Activated CD8-positive, alpha-beta T cell treated with anti-CD3 and anti-CD28 coated beads, Interleukin-2, amount 10 ng/mL, durations not matched to agents 7 days and 5 days (primary cell): ENCODE data around the gene SCNN1A. TPM values are rescaled to one million over a fixed set of nuclear protein-coding genes. Genes with fewer than 3 reads are reported as not detected.

Source experiments
- ATAC-seq: fragments of 150-1000 bp; cut with Tn5 transposase; one replicate; pipeline ENCODE4 v1.10.0; 2021; ENCODE audit warnings: moderate library complexity
- CTCF ChIA-PET: fragments of 350-600 bp; sonication (Branson Sonifier 250); formaldehyde crosslinking; loops from one replicate; lab custom pipeline; 2021; ENCODE audit warnings: antibody characterized with exemption; lab: Charles Lee
- POLR2A ChIA-PET: fragments of 350-600 bp; sonication (Branson Sonifier 250); formaldehyde crosslinking; loops from one replicate; lab custom pipeline; 2021; ENCODE audit warnings: antibody characterized with exemption; lab: Charles Lee
- DNase-seq: peaks from one replicate; pipeline ENCODE4 v3.0.0-alpha.2; 2020
- H3K27ac Mint-ChIP-seq: one replicate; pipeline ENCODE4 v1.8.0; 2021; ENCODE audit warnings: mild to moderate bottlenecking, mixed read lengths
- H3K27me3 Mint-ChIP-seq: one replicate; pipeline ENCODE4 v1.8.0; 2021; ENCODE audit warnings: low read depth, mixed read lengths
- H3K36me3 Mint-ChIP-seq: one replicate; pipeline ENCODE4 v1.8.0; 2021; ENCODE audit warnings: low read depth, mixed read lengths
- H3K4me1 Mint-ChIP-seq: one replicate; pipeline ENCODE4 v1.8.0; 2021; ENCODE audit warnings: low read depth, mixed read lengths
- H3K4me3 Mint-ChIP-seq: one replicate; pipeline ENCODE4 v1.8.0; 2021; ENCODE audit warnings: mild to moderate bottlenecking, mixed read lengths
- H3K9me3 Mint-ChIP-seq: one replicate; pipeline ENCODE4 v1.8.0; 2022; ENCODE audit warnings: mixed read lengths; ENCODE audit not compliant: insufficient read depth
- total RNA-seq, 2 experiments: library from RNA; stranded (reverse); gene quantifications; one replicate each; pipeline ENCODE4 v1.2.3, GENCODE V29; 2021

Gene SCNN1A
- total RNA-seq, 2 experiments from 2014 or later: 0.47 to 1.5 TPM

- no peak for DNase-seq
- Mint-ChIP-seq H3K27ac (peak overlapping the region; percentile 49), H3K9me3 (no peaks in the 10 kb centered on the region), H3K4me3 (no peak overlapping the region), H3K36me3 (peaks cover 65% of the 10 kb centered on the region), H3K27me3 (no peaks in the 10 kb centered on the region), H3K4me1 (peaks cover 26% of the 10 kb centered on the region)
- no peak for ATAC-seq
- ChIA-PET POLR2A (interaction anchor here (0.8 kb wide), 1 partner anchor 9 kb away, joined by 4 read pairs; no protein-coding TSS in a partner anchor), CTCF (interaction anchor here (1.2 kb wide), 1 partner anchor 38 kb away, joined by 3 read pairs; no protein-coding TSS in a partner anchor)
Measured at GRCh38 chr12:6330192-6330591, 45.2 kb downstream of the SCNN1A start.

DNA sequence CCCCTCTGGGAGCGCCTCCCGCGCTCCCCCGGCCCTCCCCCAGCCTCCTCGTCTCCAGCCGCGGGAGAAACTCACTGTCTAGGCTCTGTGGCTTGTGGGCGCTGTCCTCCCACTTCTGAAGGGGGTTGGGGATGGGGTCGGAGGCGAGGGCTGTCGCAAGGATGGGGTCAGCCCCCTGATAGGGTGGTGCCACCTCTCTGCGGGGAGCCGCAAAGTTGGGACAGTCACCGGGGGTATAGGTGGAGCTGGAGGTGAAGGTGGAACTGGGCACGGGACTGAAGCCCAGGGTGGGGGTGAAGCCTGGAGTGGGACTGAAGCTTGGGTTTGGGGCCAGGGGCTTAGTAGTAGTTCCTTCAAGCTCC lies 45.7 kb downstream of the SCNN1A start:
- DNase-seq: no peak
- H3K4me1 Mint-ChIP-seq: peaks cover 31% of the 10 kb centered on the region
- H3K4me3 Mint-ChIP-seq: no peak overlapping the region
- POLR2A ChIA-PET: no interaction called here
- no peaks in the 10 kb centered on the region for H3K9me3 Mint-ChIP-seq
- ATAC-seq: no peak
- H3K36me3 Mint-ChIP-seq: peaks cover 65% of the 10 kb centered on the region
- CTCF ChIA-PET: interaction anchor here (1.2 kb wide), 1 partner anchor 38 kb away, joined by 3 read pairs; no protein-coding TSS in a partner anchor
- H3K27me3 Mint-ChIP-seq: no peaks in the 10 kb centered on the region
- H3K27ac Mint-ChIP-seq: peak overlapping the region; percentile 34

DNA sequence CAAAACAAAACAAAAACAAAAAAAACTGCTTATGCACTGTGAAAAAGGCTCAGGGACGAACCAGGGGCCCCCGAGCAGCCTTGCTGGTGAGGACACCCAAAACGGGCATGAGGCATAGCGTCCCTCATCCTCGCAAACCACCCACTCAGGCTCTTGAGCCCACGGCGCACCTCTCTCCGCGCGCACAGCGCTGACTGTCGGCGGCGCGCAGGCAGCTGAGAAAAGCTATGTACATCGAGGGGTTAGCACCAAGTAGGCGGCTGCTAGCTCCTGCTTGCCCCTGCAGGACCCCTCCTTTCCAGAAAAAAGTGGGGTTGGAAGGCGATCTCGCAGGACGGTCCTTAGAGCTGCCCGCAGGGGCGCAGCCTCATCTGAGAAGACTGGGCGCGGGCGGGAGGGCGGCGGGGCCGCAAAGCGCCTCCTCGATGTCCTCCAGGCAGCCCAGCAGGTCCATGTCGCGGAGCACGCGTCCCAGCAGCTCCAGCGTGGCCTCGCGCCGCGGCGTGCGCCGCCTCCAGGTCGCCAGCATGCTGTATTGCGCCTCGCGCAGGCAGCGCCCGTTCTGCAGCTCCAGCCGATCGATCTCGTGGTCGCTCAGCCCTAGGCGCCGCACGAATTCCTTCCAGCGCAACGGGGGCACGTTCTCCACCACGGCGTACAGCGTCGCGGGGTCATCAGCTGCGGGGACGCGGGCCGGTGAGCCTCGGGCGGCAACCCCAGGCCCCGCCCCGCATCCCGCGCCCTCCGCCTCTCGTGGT lies 46.2 kb downstream of the SCNN1A start:
- DNase-seq (no peak), ATAC-seq (no peak)
- ChIA-PET CTCF (interaction anchor here (1.5 kb wide), 1 partner anchor 39 kb away, joined by 5 read pairs; no protein-coding TSS in a partner anchor), POLR2A (interaction anchor here (0.7 kb wide), 1 partner anchor 141 kb away, joined by 4 read pairs; the partner anchor contains the start of gene VAMP1)
- no peaks in the 10 kb centered on the region for H3K9me3 Mint-ChIP-seq
- no peaks in the 10 kb centered on the region for H3K27me3 Mint-ChIP-seq
- peaks cover 37% of the 10 kb centered on the region for H3K4me1 Mint-ChIP-seq
- peaks cover 62% of the 10 kb centered on the region for H3K36me3 Mint-ChIP-seq
- no peak overlapping the region for H3K4me3 Mint-ChIP-seq
- H3K27ac Mint-ChIP-seq: no peak overlapping the region

DNA sequence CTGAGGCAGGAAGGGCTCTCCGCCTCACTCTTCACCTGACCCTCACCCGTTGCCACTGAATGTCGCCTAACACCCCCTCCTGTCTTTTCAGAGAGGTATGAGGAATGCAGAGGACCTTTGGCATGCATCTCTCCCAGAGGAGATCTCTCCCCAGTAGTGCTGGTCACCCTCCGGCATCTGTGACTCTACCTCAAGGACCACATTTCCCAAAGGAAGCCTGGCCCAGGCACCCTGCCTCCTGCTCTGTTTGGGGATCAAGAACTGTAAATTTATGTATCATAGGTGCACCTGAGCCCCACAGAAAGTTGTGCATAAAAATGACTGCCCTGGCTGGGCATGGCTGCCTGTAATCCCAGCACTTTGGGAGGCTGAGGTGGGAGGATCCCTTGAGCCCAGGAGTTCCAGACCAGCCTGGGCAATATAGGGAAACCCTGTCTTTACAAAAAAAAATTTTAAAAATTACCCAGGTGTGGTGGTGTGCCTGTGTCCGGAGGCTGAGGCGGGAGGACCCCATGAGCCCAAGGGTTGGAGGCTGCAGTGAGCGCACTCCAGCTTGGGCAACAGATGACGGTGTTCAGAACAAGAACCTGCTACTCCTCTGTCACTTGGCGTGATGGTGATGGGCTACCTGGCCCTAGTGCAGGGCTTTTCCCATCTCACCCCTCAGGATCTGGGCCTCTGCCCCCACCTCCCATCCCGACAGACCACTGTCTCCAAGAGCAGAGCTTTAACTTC lies 47.2 kb downstream of the SCNN1A start:
- no peaks in the 10 kb centered on the region for H3K9me3 Mint-ChIP-seq
- no peaks in the 10 kb centered on the region for H3K27me3 Mint-ChIP-seq
- ChIA-PET CTCF (interaction anchor here (1.5 to 2.9 kb wide), 3 partner anchors 8 to 137 kb away, joined by 5 to 16 read pairs (median 13); no protein-coding TSS in a partner anchor), POLR2A (interaction anchor here (0.7 kb wide), 1 partner anchor 142 kb away, joined by 4 read pairs; the partner anchor contains the start of gene VAMP1)
- H3K36me3 Mint-ChIP-seq: peaks cover 53% of the 10 kb centered on the region
- no peak overlapping the region for H3K4me3 Mint-ChIP-seq
- no peak for ATAC-seq
- no peak overlapping the region for H3K27ac Mint-ChIP-seq
- peaks cover 46% of the 10 kb centered on the region for H3K4me1 Mint-ChIP-seq
- no peak for DNase-seq

- H3K27ac Mint-ChIP-seq: no peak overlapping the region
- DNase-seq (no peak), ATAC-seq (no peak)
- peaks cover 48% of the 10 kb centered on the region for H3K36me3 Mint-ChIP-seq
- H3K27me3 Mint-ChIP-seq: no peaks in the 10 kb centered on the region
- ChIA-PET POLR2A (interaction anchor here (1.0 to 1.6 kb wide), 2 partner anchors 8 to 207 kb away, joined by 4 to 7 read pairs; partner anchors contain the start of gene GAPDH), CTCF (interaction anchor here (0.6 to 3.0 kb wide), 12 partner anchors 8 to 249 kb away, joined by 3 to 21 read pairs (median 6); partner anchors contain the start of gene TNFRSF1A)
- no peaks in the 10 kb centered on the region for H3K9me3 Mint-ChIP-seq
- H3K4me1 Mint-ChIP-seq: peaks cover 50% of the 10 kb centered on the region
- no peak overlapping the region for H3K4me3 Mint-ChIP-seq
Measured at GRCh38 chr12:6327229-6328041, 47.9 kb downstream of the SCNN1A start.

DNA sequence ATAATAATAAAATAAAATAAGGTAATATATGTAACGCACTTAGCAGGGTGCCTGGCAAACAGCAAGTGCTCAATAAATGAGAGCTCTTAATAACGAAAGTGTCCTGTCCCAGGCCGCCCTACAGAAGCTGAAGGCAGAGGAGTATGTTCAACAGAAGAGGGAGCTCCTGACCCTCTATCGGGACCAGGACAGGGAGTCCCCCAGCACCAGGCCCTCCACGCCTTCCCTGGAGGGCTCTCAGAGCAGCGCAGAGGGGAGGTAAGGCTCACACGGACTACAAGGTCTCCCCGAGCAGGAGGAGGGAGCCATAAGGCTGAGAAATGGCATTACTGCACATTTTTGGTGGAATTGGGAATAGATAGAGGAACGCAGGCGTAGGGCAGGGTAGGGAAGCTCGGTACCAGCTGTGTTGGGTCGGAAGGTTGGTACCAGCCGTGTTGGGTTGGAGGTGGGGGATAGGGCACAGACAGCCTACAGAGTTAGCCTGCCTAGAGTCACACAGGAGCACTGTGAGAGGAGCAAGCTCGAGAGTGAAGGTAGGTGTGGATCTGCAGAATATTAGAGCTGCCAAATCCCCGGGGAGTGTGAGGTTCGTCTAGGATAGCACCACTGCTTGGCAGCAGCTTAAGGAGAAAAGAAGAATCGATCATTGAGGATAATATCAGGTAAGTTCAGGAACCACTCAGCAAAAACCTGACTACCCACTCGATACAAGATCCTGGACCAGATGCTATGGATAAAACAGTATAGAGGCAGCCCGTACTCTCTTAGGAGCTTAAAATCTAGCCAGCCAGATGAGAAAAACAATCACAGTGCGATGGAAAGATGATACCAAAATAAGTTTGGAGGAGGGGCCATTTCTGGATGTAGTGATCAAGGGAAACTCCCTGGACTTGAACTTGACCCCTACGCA lies 48.8 kb downstream of the SCNN1A start:
- H3K36me3 Mint-ChIP-seq: peaks cover 44% of the 10 kb centered on the region
- H3K27ac Mint-ChIP-seq: peak overlapping the region; percentile 33
- peaks cover 55% of the 10 kb centered on the region for H3K4me1 Mint-ChIP-seq
- H3K4me3 Mint-ChIP-seq: no peak overlapping the region
- no peaks in the 10 kb centered on the region for H3K27me3 Mint-ChIP-seq
- ChIA-PET CTCF (interaction anchor here (0.6 to 3.0 kb wide), 14 partner anchors 9 to 250 kb away, joined by 3 to 21 read pairs (median 6); partner anchors contain the start of genes TAPBPL and TNFRSF1A), POLR2A (interaction anchor here (0.9 to 1.6 kb wide), 3 partner anchors 8 to 208 kb away, joined by 3 to 7 read pairs (median 4); partner anchors contain the start of gene GAPDH)
- DNase-seq (peak; percentile 41), ATAC-seq (no peak)
- H3K9me3 Mint-ChIP-seq: no peaks in the 10 kb centered on the region

GRCh38 chr12:6324936-6325750 lies 50.2 kb downstream of the SCNN1A start:
- CTCF ChIA-PET: interaction anchor here (0.9 to 3.0 kb wide), 4 partner anchors 10 to 108 kb away, joined by 3 to 21 read pairs (median 14); no protein-coding TSS in a partner anchor
- H3K36me3 Mint-ChIP-seq: peaks cover 34% of the 10 kb centered on the region
- no peaks in the 10 kb centered on the region for H3K9me3 Mint-ChIP-seq
- no peak for DNase-seq
- H3K27me3 Mint-ChIP-seq: no peaks in the 10 kb centered on the region
- H3K4me3 Mint-ChIP-seq: no peak overlapping the region
- no peak for ATAC-seq
- POLR2A ChIA-PET: interaction anchor here (1.6 kb wide), 1 partner anchor 10 kb away, joined by 7 read pairs; no protein-coding TSS in a partner anchor
- peak overlapping the region; percentile 70 for H3K27ac Mint-ChIP-seq
- peaks cover 46% of the 10 kb centered on the region for H3K4me1 Mint-ChIP-seq

GRCh38 chr12:6323995-6324711 lies 51.2 kb downstream of the SCNN1A start:
- POLR2A ChIA-PET: interaction anchor here (0.8 to 1.2 kb wide), 2 partner anchors 12 to 215 kb away, joined by 3 to 4 read pairs; no protein-coding TSS in a partner anchor
- CTCF ChIA-PET: interaction anchor here (0.6 to 3.0 kb wide), 20 partner anchors 8 to 281 kb away, joined by 3 to 45 read pairs (median 9); partner anchors contain the start of gene VAMP1
- DNase-seq: no peak
- ATAC-seq: no peak
- Mint-ChIP-seq H3K27me3 (no peaks in the 10 kb centered on the region), H3K27ac (peak overlapping the region; percentile 87), H3K36me3 (peaks cover 30% of the 10 kb centered on the region), H3K4me3 (peak overlapping the region; percentile 45), H3K4me1 (peaks cover 55% of the 10 kb centered on the region), H3K9me3 (no peaks in the 10 kb centered on the region)
